Loucy (cell line): Measurements from ENCODE around the gene PFKFB4.

Experiments
- H2AFZ ChIP-seq: fragments of 200-600 bp; sonication (generic); 2 replicates; pipeline ENCODE4 v1.6.0; 2016; ENCODE audit warnings: antibody characterized with exemption, mild to moderate bottlenecking, low read length, moderate library complexity
- H3F3A ChIP-seq: fragments of 200-600 bp; 2 replicates; pipeline ENCODE4 v1.6.0; 2016; ENCODE audit warnings: antibody characterized with exemption, low read depth, mild to moderate bottlenecking
- H3K27me3 ChIP-seq: fragments of 200-600 bp; sonication (generic); 2 replicates; pipeline ENCODE4 v1.6.1; 2014; ENCODE audit warnings: low read length, mild to moderate bottlenecking; ENCODE audit not compliant: insufficient read depth, poor library complexity, severe bottlenecking
- H3K36me3 ChIP-seq: fragments of 200-600 bp; sonication (generic); 2 replicates; pipeline ENCODE4 v1.6.1; 2016; ENCODE audit warnings: low read length; ENCODE audit not compliant: insufficient read depth
- H3K4me1 ChIP-seq: fragments of 200-600 bp; sonication (generic); 2 replicates; pipeline ENCODE4 v1.5.1; 2014; ENCODE audit warnings: low read length, mild to moderate bottlenecking; ENCODE audit not compliant: insufficient read depth, poor library complexity, severe bottlenecking
- H3K4me2 ChIP-seq: fragments of 200-600 bp; sonication (generic); 2 replicates; pipeline ENCODE4 v1.6.0; 2014; ENCODE audit warnings: antibody characterized with exemption, low read length, low read depth, mild to moderate bottlenecking; ENCODE audit not compliant: poor library complexity, severe bottlenecking
- H3K4me3 ChIP-seq: fragments of 200-600 bp; sonication (generic); 2 replicates; pipeline ENCODE4 v1.5.1; 2014; ENCODE audit warnings: low read length, mild to moderate bottlenecking, mixed read lengths; ENCODE audit not compliant: poor library complexity, severe bottlenecking
- H3K79me2 ChIP-seq: fragments of 200-600 bp; sonication (generic); 2 replicates; pipeline ENCODE4 v1.6.1; 2014; ENCODE audit warnings: low read length; ENCODE audit not compliant: insufficient read depth
- H3K9ac ChIP-seq: fragments of 200-600 bp; sonication (generic); 2 replicates; pipeline ENCODE4 v1.6.0; 2014; ENCODE audit warnings: mild to moderate bottlenecking, low read depth, low read length, moderate library complexity; ENCODE audit not compliant: poor library complexity, severe bottlenecking
- H3K9me2 ChIP-seq: fragments of 200-600 bp; sonication (generic); replicated peaks from 2 replicates; pipeline ENCODE4 v1.6.1; 2016; ENCODE audit warnings: low read depth, low read length, mixed read lengths
- H3K9me3 ChIP-seq: fragments of 200-600 bp; sonication (generic); 2 replicates; pipeline ENCODE4 v1.6.1; 2014; ENCODE audit warnings: mild to moderate bottlenecking, antibody characterized with exemption, low read length, low read depth; ENCODE audit not compliant: insufficient read depth
- H4K20me1 ChIP-seq: fragments of 200-600 bp; sonication (generic); 2 replicates; pipeline ENCODE4 v1.6.0; 2014; ENCODE audit warnings: antibody characterized with exemption, low read length, mild to moderate bottlenecking; ENCODE audit not compliant: insufficient read depth, poor library complexity, severe bottlenecking
- EZH2phosphoT487 ChIP-seq: fragments of 200-600 bp; IDR thresholded peaks from 2 replicates; pipeline ENCODE4 v1.6.1; 2018; ENCODE audit warnings: antibody characterized with exemption, mild to moderate bottlenecking, moderate library complexity, borderline replicate concordance
- TF ChIP-seq, protein P1 (sequence below): fragments of 200-600 bp; sonication (generic); conservative IDR thresholded peaks from 2 replicates; pipeline ENCODE4 v1.5.1; 2014; ENCODE audit warnings: mild to moderate bottlenecking, antibody characterized with exemption, low read length

PFKFB4 gene

DNA sequence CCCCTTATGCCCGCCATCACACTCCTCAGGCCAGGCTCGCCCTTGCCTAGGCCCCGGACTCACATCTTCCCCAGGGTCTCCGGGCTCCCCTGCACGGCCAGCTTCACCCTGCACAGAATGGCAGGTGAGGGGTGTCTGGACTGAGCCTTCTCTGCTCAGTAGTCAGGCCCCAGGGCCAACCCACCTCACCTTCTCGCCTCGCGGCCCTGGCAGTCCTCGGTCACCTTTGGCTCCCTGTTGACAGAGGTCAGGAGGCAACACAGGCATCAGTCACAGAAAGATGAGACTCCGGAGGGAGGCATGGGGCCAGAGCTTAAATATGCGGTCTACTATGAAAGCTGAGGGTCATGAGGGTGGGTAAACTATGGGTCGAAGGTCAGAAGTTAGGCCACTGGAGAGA lies 15.3 kb upstream of the PFKFB4 start:
- Histone ChIP-seq H3K4me2 (no peak overlapping the region), H3K36me3 (no peaks in the 10 kb centered on the region), H3K4me1 (no peaks in the 10 kb centered on the region), H4K20me1 (no peaks in the 10 kb centered on the region), H3K4me3 (no peak overlapping the region), H3K27me3 (no peaks in the 10 kb centered on the region), H3F3A (no peaks in the 10 kb centered on the region), H3K9me2 (no peaks in the 10 kb centered on the region), H2AFZ (no peak overlapping the region), H3K9ac (no peak overlapping the region), H3K9me3 (no peaks in the 10 kb centered on the region), H3K79me2 (no peaks in the 10 kb centered on the region)
- TF ChIP-seq, protein P1, sequence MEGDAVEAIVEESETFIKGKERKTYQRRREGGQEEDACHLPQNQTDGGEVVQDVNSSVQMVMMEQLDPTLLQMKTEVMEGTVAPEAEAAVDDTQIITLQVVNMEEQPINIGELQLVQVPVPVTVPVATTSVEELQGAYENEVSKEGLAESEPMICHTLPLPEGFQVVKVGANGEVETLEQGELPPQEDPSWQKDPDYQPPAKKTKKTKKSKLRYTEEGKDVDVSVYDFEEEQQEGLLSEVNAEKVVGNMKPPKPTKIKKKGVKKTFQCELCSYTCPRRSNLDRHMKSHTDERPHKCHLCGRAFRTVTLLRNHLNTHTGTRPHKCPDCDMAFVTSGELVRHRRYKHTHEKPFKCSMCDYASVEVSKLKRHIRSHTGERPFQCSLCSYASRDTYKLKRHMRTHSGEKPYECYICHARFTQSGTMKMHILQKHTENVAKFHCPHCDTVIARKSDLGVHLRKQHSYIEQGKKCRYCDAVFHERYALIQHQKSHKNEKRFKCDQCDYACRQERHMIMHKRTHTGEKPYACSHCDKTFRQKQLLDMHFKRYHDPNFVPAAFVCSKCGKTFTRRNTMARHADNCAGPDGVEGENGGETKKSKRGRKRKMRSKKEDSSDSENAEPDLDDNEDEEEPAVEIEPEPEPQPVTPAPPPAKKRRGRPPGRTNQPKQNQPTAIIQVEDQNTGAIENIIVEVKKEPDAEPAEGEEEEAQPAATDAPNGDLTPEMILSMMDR = no peak
- TF ChIP-seq EZH2phosphoT487 = no peak

DNA sequence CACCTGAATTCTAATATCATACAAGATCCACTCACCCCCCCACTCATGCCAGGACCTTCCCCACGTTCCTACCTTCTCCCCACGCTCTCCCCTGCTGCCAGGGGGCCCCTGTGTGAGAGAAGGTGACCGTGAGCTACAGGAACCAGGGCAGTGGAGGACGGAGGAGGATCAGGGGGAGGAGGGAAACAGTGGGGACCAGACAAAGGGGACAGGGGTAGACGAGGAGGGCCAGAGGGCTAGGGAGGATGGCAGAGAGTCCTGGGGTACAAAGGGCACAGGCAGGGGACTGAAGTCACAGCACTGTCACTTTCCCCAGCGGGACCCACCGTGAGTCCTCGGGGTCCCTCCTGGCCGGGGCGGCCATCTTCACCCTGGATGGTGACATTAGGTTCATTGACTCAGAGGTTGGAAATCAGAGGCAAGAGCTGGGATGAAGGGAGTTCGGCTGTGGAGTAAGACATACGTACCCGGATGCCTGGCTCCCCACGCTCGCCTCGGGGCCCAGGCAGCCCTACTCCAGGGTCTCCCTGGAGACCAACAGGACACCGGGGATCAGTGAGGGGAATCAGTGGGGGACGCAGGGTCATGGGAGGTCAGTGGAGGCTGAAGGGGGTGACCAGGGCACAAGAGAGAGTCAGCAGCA lies 13.3 kb upstream of the PFKFB4 start:
- no peaks in the 10 kb centered on the region for H3K9me2 ChIP-seq

DNA sequence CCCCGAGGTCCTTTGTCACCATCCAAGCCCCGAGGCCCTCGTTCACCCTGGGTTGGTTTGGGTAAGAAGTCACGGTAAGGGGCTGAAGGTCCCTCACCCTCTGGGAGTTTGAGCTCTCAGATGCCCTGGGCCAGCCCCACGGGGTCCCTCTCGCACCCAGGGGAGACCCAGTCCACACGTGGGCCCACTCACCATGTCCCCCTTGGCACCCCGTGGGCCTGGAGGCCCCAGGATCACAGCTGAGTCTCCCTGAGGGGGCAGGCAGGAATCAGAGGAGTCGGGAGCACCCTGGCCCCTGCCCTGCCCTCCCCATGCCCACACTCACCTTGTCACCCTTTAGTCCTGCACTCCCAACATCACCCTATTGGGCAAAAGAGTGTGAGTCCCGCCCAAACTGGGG lies 12.8 kb upstream of the PFKFB4 start:
- Histone ChIP-seq H3K4me1 (peaks cover 9% of the 10 kb centered on the region), H3K9me3 (no peaks in the 10 kb centered on the region), H3K36me3 (no peaks in the 10 kb centered on the region), H4K20me1 (no peaks in the 10 kb centered on the region), H2AFZ (no peak overlapping the region), H3K9ac (no peak overlapping the region), H3K4me3 (no peak overlapping the region), H3K4me2 (no peak overlapping the region), H3K9me2 (no peaks in the 10 kb centered on the region), H3K27me3 (no peaks in the 10 kb centered on the region), H3K79me2 (no peaks in the 10 kb centered on the region), H3F3A (no peaks in the 10 kb centered on the region)
- TF ChIP-seq EZH2phosphoT487 = no peak
- TF ChIP-seq, protein P1 = no peak

More for the DNA sequence above, 13.3 kb upstream of the PFKFB4 start:
- no peaks in the 10 kb centered on the region for H4K20me1 ChIP-seq
- H3K4me2 ChIP-seq = no peak overlapping the region
- H3F3A ChIP-seq = no peaks in the 10 kb centered on the region
- no peaks in the 10 kb centered on the region for H3K79me2 ChIP-seq
- H3K4me3 ChIP-seq = no peak overlapping the region
- H3K36me3 ChIP-seq = no peaks in the 10 kb centered on the region
- H3K9me3 ChIP-seq = no peaks in the 10 kb centered on the region
- H3K4me1 ChIP-seq = peaks cover 7% of the 10 kb centered on the region
- TF ChIP-seq EZH2phosphoT487 = no peak
- TF ChIP-seq, protein P1 = no peak
- H2AFZ ChIP-seq = no peak overlapping the region
- H3K27me3 ChIP-seq = no peaks in the 10 kb centered on the region
- no peak overlapping the region for H3K9ac ChIP-seq
